Measurements from ENCODE around the gene MTNR1A. TPM values are rescaled to one million over a fixed set of nuclear protein-coding genes. Genes with fewer than 3 reads are reported as not detected.

The MTNR1A gene
- total and polyA plus RNA-seq, 9 of the 15 experiments (the other 6 are each of a cell fraction or from before 2014, with no cell fraction given): 0.09 to 0.12 (median 0.10) TPM; not detected in 5

Small RNA genes within 50 kb of the gene (small RNA-seq; reads per million reads assigned to genes)
- gene RNU6-1055P: 0.29 reads per million

Other genes starting within 250 kb of the MTNR1A start
- gene FAT1, start 168.3 kb upstream of the MTNR1A start, total RNA-seq (2014; rRNA removed): 22.8 and 23.3 TPM in 2 replicates
- 21.4 and 25.5 TPM in 2 replicates for gene FAT1, start 168.3 kb upstream of the MTNR1A start, total RNA-seq (2014; rRNA removed; fragmentation: Illumina TruSeq; extraction: Trizol)
- 36.0 and 38.4 TPM in 2 replicates for gene FAT1, start 168.3 kb upstream of the MTNR1A start, total RNA-seq (2015; rRNA removed; fragmentation: Illumina TruSeq; extraction: Trizol)
- 30.0 and 31.4 TPM in 2 replicates for gene FAT1, start 168.3 kb upstream of the MTNR1A start, total RNA-seq (2021)
- gene FAT1, start 168.3 kb upstream of the MTNR1A start, polyA plus RNA-seq (2011; rRNA removed): 12.2 and 13.9 TPM in 2 replicates
- 19.3 and 24.9 TPM in 2 replicates for gene FAT1, start 168.3 kb upstream of the MTNR1A start, polyA plus RNA-seq (2014; fragmentation: Illumina TruSeq; extraction: Trizol)
- 1 to 10 TPM; 6.0 to 8.3 TPM for gene FAT1, start 168.3 kb upstream of the MTNR1A start, polyA plus RNA-seq (2014; fragmentation: Nextera tagmentation; extraction: Ambion mirVana)
- gene FAT1, start 168.3 kb upstream of the MTNR1A start, polyA plus RNA-seq (2014; rRNA removed): 9.3 and 12.2 TPM in 2 replicates